K562 (cell line): Measurements from ENCODE around the gene B3GALNT1. TPM values are rescaled to one million over a fixed set of nuclear protein-coding genes. Genes with fewer than 3 reads are reported as not detected.

Experiments
- ATAC-seq: fragments of 200-7000 bp; cut with Tn5 transposase; 3 replicates; pipeline ENCODE4 v1.9.1; 2020; ENCODE audit warnings: moderate library complexity
- BruUV-seq: library from RNA; stranded (reverse); fragments of 400-500 nt; replicated peaks from 2 replicates; lab custom pipeline; 2021; lab: Mats Ljungman, UMichigan
- CTCF ChIA-PET: fragments of 300-600 bp; formaldehyde crosslinking; extraction: SDS; loops from one replicate; lab custom pipeline; 2021; ENCODE audit warnings: low intra/inter-chr PET ratio; lab: Yijun Ruan, JAX
- POLR2A ChIA-PET: fragments of 300-600, 350-650 bp; sonication (Branson Sonifier 250); formaldehyde crosslinking; extraction: SDS; loops from one replicate; lab custom pipeline; 2021; ENCODE audit warnings: antibody characterized with exemption, inconsistent platforms; lab: Yijun Ruan, JAX
- DNase-seq, 4 experiments: peaks; one replicate each; pipeline versions ENCODE4 v3.0.0 to v3.0.0-alpha.2; 2011 to 2018; ENCODE audit warnings: low spot score in 3 of 4, mixed read lengths in 3 of 4; ENCODE audit errors: extremely low read depth in 1 of 4
- FAIRE-seq: peaks from 2 replicates; lab custom pipeline; 2011; peaks lifted over from hg19 to GRCh38; lab: Jason Lieb, UNC
- H2AFZ ChIP-seq: 2 replicates; pipeline ENCODE4 v1.6.0; 2011; ENCODE audit warnings: low read depth, low read length, control low read depth, inconsistent platforms
- H3K27ac ChIP-seq: fragments of 200-600 bp; 3 replicates; pipeline ENCODE4 v1.8.0; 2011; ENCODE audit warnings: low read depth, mild to moderate bottlenecking, control low read depth, inconsistent platforms, low read length, moderate library complexity, mixed read lengths; ENCODE audit errors: extremely low read depth
- H3K27me3 ChIP-seq, 2 experiments: fragments of 300-600 bp in 1 of 2; 2 replicates in 1 of 2; 3 replicates in 1 of 2; pipeline versions ENCODE4 v1.6.0 to v1.8.0; 2011; ENCODE audit warnings: inconsistent platforms in 2 of 2, low read length in 2 of 2, mild to moderate bottlenecking in 1 of 2, mixed read lengths in 1 of 2, moderate library complexity in 1 of 2; ENCODE audit not compliant: control insufficient read depth in 2 of 2, insufficient read depth in 2 of 2
- H3K36me3 ChIP-seq: fragments of 300-600 bp; 3 replicates; pipeline ENCODE4 v1.8.0; 2011; ENCODE audit warnings: mild to moderate bottlenecking, low read length, inconsistent platforms; ENCODE audit not compliant: control insufficient read depth, insufficient read depth
- H3K4me1 ChIP-seq, 2 experiments: fragments of 200-600 bp in 1 of 2; replicated peaks in 1 of 2; 2 replicates in 1 of 2; 3 replicates in 1 of 2; pipeline versions ENCODE4 v1.5.1 to v1.8.0; 2011; ENCODE audit warnings: inconsistent platforms in 2 of 2, low read length in 2 of 2, mild to moderate bottlenecking in 1 of 2, mixed read lengths in 1 of 2, moderate library complexity in 1 of 2; ENCODE audit not compliant: control insufficient read depth in 2 of 2, insufficient read depth in 2 of 2
- H3K4me2 ChIP-seq: 2 replicates; pipeline ENCODE4 v1.6.1; 2011; ENCODE audit warnings: low read length, control low read depth, inconsistent platforms, mixed read lengths; ENCODE audit not compliant: insufficient read depth
- H3K4me3 ChIP-seq: fragments of 200-600 bp; sonication (generic), shearing (Covaris generic); 2 replicates; pipeline ENCODE4 v1.5.1; 2016; ENCODE audit warnings: control low read depth, inconsistent platforms
- H3K79me2 ChIP-seq: fragments of 200-600 bp; 3 replicates; pipeline ENCODE4 v1.8.0; 2011; ENCODE audit warnings: low read length, inconsistent platforms; ENCODE audit not compliant: control insufficient read depth, insufficient read depth
- H3K9ac ChIP-seq, 2 experiments: 2 replicates each; pipeline versions ENCODE4 v1.6.0 to v1.6.1; 2011; ENCODE audit warnings: low read depth in 2 of 2, low read length in 2 of 2, control low read depth in 1 of 2, inconsistent platforms in 1 of 2, mild to moderate bottlenecking in 1 of 2, mixed read lengths in 1 of 2; ENCODE audit not compliant: insufficient read depth in 1 of 2
- H3K9me1 ChIP-seq: one replicate; pipeline ENCODE4 v1.6.0; 2011; ENCODE audit warnings: inconsistent platforms, mild to moderate bottlenecking, low read length, moderate library complexity; ENCODE audit not compliant: control insufficient read depth, insufficient read depth
- H3K9me3 ChIP-seq: replicated peaks from 2 replicates; pipeline ENCODE4 v1.5.1; 2011; ENCODE audit warnings: low read depth, low read length, inconsistent platforms; ENCODE audit not compliant: control insufficient read depth, insufficient read depth
- H4K20me1 ChIP-seq: replicated peaks from 2 replicates; pipeline ENCODE4 v1.6.1; 2011; ENCODE audit warnings: low read length, inconsistent platforms, mixed read lengths; ENCODE audit not compliant: control insufficient read depth, insufficient read depth
- ARHGAP35 ChIP-seq: fragments of 450-650 bp; IDR thresholded peaks from 2 replicates; pipeline ENCODE4 v1.6.1; 2018; ENCODE audit not compliant: partially characterized antibody
- ARID1B ChIP-seq: fragments of 450-650 bp; IDR thresholded peaks from 2 replicates; pipeline ENCODE4 v1.6.1; 2016; ENCODE audit warnings: antibody characterized with exemption, mild to moderate bottlenecking, inconsistent platforms
- BACH1 ChIP-seq: fragments of 200-800 bp; sonication (Bioruptor generic); IDR thresholded peaks from 2 replicates; pipeline ENCODE4 v1.6.1; 2016; ENCODE audit warnings: missing genetic modification characterization, missing compliant biosample characterization
- CBFA2T3 ChIP-seq: fragments of 450-650 bp; IDR thresholded peaks from 2 replicates; pipeline ENCODE4 v1.6.1; 2017
- CBX3 ChIP-seq, 2 experiments: IDR thresholded peaks; 1 replicate in 1 of 2; 2 replicates in 1 of 2; pipeline ENCODE4 v1.6.1; 2012; ENCODE audit warnings: inconsistent platforms in 2 of 2, low read length in 2 of 2, borderline replicate concordance in 1 of 2, control low read depth in 1 of 2
- FOS ChIP-seq: IDR thresholded peaks from 3 replicates; pipeline ENCODE4 v1.6.1; 2011; ENCODE audit not compliant: insufficient read length; ENCODE audit errors: extremely low read depth
- FOSL1 ChIP-seq: fragments of 200-800 bp; sonication (Bioruptor generic); conservative IDR thresholded peaks from 2 replicates; pipeline ENCODE4 v1.6.1; 2016; ENCODE audit warnings: missing genetic modification characterization, missing compliant biosample characterization
- HDAC1 ChIP-seq, 2 experiments: fragments of 450-650 bp; IDR thresholded peaks; 2 replicates each; pipeline ENCODE4 v1.6.1; 2016 to 2017; ENCODE audit warnings: inconsistent platforms in 1 of 2, mild to moderate bottlenecking in 1 of 2, moderate library complexity in 1 of 2
- JUND ChIP-seq, 2 experiments: IDR thresholded peaks; 2 replicates in 1 of 2; 3 replicates in 1 of 2; pipeline ENCODE4 v1.6.1; 2011; ENCODE audit warnings: borderline replicate concordance in 2 of 2, low read depth in 2 of 2, low read length in 2 of 2, improper control_type of control experiment in 1 of 2, missing biosample characterization in 1 of 2, missing genetic modification characterization in 1 of 2, missing genetic modification reagents in 1 of 2
- TAL1 ChIP-seq: fragments of 450-650 bp; IDR thresholded peaks from 2 replicates; pipeline ENCODE4 v1.6.1; 2016; ENCODE audit warnings: mild to moderate bottlenecking
- WHSC1 ChIP-seq: IDR thresholded peaks from one replicate; pipeline ENCODE4 v1.6.1; 2012; ENCODE audit warnings: low read length, control low read depth, inconsistent platforms
- ZNF124 ChIP-seq: sonication (generic); formaldehyde crosslinking; IDR thresholded peaks from 2 replicates; pipeline ENCODE4 v1.8.1; 2022; ENCODE audit warnings: missing genetic modification reagents
- ZNF766 ChIP-seq: fragments of 200-800 bp; sonication (Bioruptor generic); conservative IDR thresholded peaks from 2 replicates; pipeline ENCODE4 v1.6.1; 2016; ENCODE audit warnings: missing genetic modification characterization, missing compliant biosample characterization
- WGBS: fragments of 100-300 bp; shearing (Covaris generic); methylation state at CpG from one replicate; pipeline ENCODE4 v1.1.6; 2016; ENCODE audit warnings: low coverage, mixed read lengths; ENCODE audit not compliant: insufficient coverage; ENCODE audit errors: missing lambda C conversion rate; 5-methylcytosine and 5-hydroxymethylcytosine counted together
- in situ Hi-C: fragments of 300-500 bp; cut with MboI; formaldehyde crosslinking; loops from 4 replicates; pipeline ENCODE4 v1.15.0; 2018; ENCODE audit warnings: inconsistent platforms, mixed read lengths
- intact Hi-C: fragments of 100-400 bp; cut with micrococcal nuclease; formaldehyde crosslinking; loops from 2 replicates; pipeline ENCODE4 v1.14.2; 2022
- polyA plus RNA-seq, 8 experiments: library from polyadenylated mRNA; depleted of rRNA in 4 of 8; stranded (reverse) in 5 of 8; unstranded in 3 of 8; fragments of >200 nt; fragmentation: Nextera tagmentation in 2 of 8; fragmentation: Illumina TruSeq in 1 of 8; extraction: Ambion mirVana in 2 of 8; extraction: Trizol in 1 of 8; gene quantifications; 2 replicates each; pipeline versions ENCODE4 v1.2.1 to v1.2.3, GENCODE V29; 2011 to 2014; ENCODE audit warnings: inconsistent platforms in 1 of 8, missing spikeins in 1 of 8
- total RNA-seq, 7 experiments: library from RNA; depleted of rRNA in 6 of 7; stranded (reverse); fragments of >200 nt in 6 of 7; fragmentation: Illumina TruSeq in 2 of 7; extraction: Trizol in 2 of 7; gene quantifications; 2 replicates each; pipeline versions ENCODE4 v1.2.1 to v1.2.3, GENCODE V29; 2011 to 2021; ENCODE audit warnings: low replicate concordance in 1 of 7
- TF ChIP-seq, protein P1 (sequence below): fragments of 250-450 bp; sonication (Bioruptor Pico); IDR thresholded peaks from 2 replicates; pipeline ENCODE4 v1.9.0; 2021; ENCODE audit warnings: mild to moderate bottlenecking

The B3GALNT1 gene
- total and polyA plus RNA-seq, 9 of the 15 experiments (the other 6 are each of a cell fraction or from before 2014, with no cell fraction given): 0.53 to 2.0 (median 1.2) TPM

DNA sequence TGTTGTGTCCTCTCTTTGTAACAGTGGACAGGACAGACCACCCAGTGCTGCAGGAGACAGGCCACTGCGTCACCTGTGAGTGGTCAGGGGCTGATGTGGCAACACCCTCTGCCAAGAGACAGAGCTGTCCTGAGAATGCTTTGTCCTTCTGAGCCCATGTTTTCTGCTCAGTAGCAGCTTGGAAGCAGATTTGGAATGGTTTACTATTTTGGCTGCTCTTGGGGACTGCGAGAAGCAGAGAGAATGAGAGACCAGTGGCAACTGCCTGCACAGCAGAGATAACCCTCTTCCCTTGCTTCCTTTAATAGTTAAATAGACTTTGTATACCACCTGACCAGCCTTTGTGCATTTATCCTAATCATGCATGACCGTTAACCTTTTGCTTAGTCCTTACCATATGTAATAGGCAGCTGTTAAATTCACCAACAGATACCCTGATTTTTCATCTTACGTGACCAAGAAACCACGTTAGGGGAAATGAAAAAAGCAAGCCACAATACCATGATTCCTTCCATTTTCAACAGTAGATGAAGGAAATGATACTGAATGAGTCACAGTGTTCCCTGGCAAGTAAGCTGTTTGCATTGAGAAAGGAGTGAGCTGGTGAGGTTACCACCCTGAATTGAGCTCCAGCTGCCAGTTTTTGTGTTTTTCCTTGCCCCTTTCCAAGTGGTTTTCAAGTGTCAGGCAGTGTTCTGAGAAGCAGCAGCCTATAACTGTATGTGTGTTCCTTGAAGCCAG is 35.5 kb downstream of the B3GALNT1 start:
- no TSS peak for BruUV-seq
- peak; percentile 46; the same call in 2 of the 3 replicates for ATAC-seq
- H3K9ac ChIP-seq: no peak overlapping the region
- TF ChIP-seq WHSC1 (no peak), HDAC1 (IDR thresholded peaks at IDR 0.05) (no peak), BACH1 (tag) (0 out of 2 replicates have a peak, but pooled peaks have one; percentile 19), CBFA2T3 (peak; percentile 22; the same call in 1 of the 2 replicates), FOS (no peak), ARID1B (peak; percentile 44; the same call in 1 of the 2 replicates), JUND (IDR thresholded peaks at IDR 0.05; ENCODE audit: borderline replicate concordance, low read depth, low read length) (no peak), JUND (tag; IDR thresholded peaks at IDR 0.05; ENCODE audit: borderline replicate concordance, low read depth, low read length) (peak; percentile 43; the same call in 2 of the 3 replicates), ARHGAP35 (no peak), CBX3 (IDR thresholded peaks at IDR 0.05; ENCODE audit: borderline replicate concordance in 1 of 2, low read length in 2 of 2) (no peak), TAL1 (peak; percentile 39; the same call in 1 of the 2 replicates), ZNF124 (CRISPR knock-in tag) (no peak), FOSL1 (tag) (peak; percentile 53; the same call in 1 of the 2 replicates), ZNF766 (CRISPR knock-in tag) (peak; percentile 54; the same call in 1 of the 2 replicates)
- TF ChIP-seq, protein P1, sequence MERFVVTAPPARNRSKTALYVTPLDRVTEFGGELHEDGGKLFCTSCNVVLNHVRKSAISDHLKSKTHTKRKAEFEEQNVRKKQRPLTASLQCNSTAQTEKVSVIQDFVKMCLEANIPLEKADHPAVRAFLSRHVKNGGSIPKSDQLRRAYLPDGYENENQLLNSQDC (CRISPR knock-in tag): no peak
- no peaks in the 10 kb centered on the region for H3K27me3 ChIP-seq
- H3K27ac ChIP-seq: no peak overlapping the region
- H3K4me2 ChIP-seq: no peak overlapping the region
- H3K9me3 ChIP-seq: no peaks in the 10 kb centered on the region
- H2AFZ ChIP-seq: no peak overlapping the region
- DNase-seq: peak in 1 of 4 experiments; percentile 6
- POLR2A ChIA-PET: no interaction called here
- CTCF ChIA-PET: no interaction called here
- H4K20me1 ChIP-seq: no peaks in the 10 kb centered on the region
- no peaks in the 10 kb centered on the region for H3K79me2 ChIP-seq
- FAIRE-seq: no peak
- in situ Hi-C loops: no loop called here
- no peaks in the 10 kb centered on the region for H3K36me3 ChIP-seq
- intact Hi-C loops: no loop called here
- no peaks in the 10 kb centered on the region; a peak in 2 of 5 replicates for H3K4me1 ChIP-seq
- no peak overlapping the region for H3K4me3 ChIP-seq
- WGBS: 5% methylated on average over 5 of the region's 5 CpGs
- no peaks in the 10 kb centered on the region for H3K9me1 ChIP-seq
